HG02973 (cell line): ENCODE data around the gene ZNF366.

Experiments
- ATAC-seq: cut with Tn5 transposase; IDR thresholded peaks from one replicate; pipeline ENCODE4 v1.9.1; 2021; ENCODE audit warnings: moderate library complexity; ENCODE audit not compliant: unreplicated experiment

ZNF366 gene, protein sequence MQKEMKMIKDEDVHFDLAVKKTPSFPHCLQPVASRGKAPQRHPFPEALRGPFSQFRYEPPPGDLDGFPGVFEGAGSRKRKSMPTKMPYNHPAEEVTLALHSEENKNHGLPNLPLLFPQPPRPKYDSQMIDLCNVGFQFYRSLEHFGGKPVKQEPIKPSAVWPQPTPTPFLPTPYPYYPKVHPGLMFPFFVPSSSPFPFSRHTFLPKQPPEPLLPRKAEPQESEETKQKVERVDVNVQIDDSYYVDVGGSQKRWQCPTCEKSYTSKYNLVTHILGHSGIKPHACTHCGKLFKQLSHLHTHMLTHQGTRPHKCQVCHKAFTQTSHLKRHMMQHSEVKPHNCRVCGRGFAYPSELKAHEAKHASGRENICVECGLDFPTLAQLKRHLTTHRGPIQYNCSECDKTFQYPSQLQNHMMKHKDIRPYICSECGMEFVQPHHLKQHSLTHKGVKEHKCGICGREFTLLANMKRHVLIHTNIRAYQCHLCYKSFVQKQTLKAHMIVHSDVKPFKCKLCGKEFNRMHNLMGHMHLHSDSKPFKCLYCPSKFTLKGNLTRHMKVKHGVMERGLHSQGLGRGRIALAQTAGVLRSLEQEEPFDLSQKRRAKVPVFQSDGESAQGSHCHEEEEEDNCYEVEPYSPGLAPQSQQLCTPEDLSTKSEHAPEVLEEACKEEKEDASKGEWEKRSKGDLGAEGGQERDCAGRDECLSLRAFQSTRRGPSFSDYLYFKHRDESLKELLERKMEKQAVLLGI

DNA sequence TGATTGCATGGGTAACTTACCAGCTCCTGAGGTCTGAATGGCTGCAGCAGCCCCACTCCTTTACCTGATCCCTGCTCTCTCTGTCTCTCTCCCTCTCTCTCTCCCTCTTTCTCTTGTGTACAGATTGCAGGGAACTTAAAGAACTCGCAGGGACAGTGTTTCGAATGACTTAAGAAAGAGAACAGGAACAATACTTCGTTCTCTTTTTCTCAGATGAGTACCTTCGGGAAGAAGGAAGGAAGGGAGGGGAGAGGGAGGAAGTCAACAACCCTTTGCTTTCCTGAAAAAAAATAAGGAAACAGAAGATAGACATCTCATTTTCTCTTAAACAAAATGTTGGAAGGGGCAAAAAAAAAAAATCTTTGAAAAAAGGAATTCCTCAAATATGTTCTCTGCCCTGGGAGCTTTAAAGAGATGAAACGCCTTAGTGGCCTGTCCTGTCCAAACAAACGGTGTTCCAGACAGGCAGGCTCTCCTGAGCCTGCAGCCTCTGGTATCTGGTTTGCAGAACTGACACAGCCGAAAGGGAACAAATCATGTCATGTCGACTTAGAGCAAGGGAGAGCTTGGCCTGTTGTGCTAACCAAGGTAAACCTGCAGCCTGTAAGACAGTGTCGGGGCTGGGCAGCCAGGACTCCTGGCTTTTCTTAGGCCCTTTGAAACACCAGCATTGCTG lies at the start of gene ZNF366:
Gene ZNF366 (minus strand): TSS at position 180 of the 676 bp plus-strand sequence. CDS start 45,914 bp downstream, outside the sequence.
- ATAC-seq, result no peak

DNA sequence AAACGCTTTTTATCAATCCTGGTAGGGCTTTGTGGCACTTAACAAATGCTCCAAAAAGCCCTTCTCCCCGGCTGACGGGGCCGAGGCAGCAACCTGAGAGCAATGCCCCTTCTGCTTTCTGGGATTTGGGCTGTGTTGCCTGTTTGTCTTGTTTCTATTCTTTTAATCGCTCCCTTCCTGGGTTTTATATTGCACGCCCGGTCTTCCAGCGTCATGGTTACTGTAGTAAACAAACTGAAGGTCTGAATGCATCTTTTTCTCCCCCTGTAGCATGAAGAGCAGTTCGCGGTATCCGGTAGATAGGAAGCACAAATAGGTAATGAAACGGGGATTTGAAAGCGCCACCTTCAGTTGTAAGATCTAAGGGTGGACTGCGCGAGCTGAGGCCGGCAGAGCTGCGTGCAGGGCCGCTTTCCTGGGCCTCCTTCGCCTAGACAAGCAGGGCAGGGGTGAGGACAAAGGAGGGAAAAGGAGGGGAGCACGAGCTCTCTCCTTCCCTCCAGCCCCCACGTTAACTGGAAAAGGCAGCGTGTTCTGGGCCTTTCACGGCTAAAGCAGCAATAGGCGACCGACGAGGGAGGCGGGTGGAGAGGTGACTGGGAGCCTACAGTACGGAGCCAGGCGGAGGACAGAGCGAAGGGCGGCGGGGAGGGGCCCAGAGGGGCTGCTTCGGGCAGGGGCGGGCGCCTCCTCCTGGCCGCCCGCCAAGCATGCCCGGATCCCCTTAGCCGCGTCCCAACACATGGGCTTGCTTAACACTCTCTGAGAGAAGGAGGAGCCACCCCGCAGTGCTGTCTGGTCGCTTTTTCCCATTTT lies 49.3 kb upstream of the ZNF366 start:
- peak; percentile 81 for ATAC-seq

DNA sequence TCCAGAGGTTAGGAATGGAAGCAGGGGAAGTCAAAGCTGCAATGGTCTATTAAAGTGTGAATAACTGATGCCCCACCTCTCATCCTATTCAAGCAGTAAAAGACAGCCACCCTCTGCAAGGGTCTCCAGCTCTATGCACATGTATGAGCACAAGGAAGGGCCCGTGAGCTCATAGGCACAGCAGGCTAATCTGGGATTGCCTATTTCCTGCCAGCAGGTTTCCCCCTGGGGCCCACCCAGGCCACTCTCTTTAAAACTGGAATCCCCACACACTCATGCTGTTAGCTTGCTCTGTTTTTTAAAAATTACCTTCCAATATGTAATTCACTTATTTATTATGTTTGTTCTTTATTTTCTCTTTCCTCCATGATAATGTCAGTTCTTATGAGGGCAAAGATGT lies 48.7 kb upstream of the ZNF366 start:
- no peak for ATAC-seq

DNA sequence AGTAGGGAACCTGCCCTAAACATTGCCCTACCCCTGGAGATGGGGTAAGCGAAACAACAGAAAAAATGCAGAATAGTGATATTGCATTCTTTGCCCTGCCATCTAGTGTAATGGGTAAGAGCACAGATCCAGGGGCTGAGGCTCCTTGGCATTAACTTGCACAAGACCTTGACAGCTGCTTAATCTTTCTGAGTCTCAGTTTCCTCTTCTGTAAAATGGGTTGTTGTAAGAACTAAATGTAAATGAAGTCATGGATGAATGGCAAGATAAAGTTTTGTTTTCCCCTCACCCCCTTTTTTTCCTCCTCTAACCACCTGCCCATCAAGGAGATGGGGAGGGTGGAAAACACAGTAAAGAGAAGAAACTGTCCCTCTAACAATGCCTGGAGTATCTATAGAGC lies 47.7 kb upstream of the ZNF366 start:
- ATAC-seq, result no peak

DNA sequence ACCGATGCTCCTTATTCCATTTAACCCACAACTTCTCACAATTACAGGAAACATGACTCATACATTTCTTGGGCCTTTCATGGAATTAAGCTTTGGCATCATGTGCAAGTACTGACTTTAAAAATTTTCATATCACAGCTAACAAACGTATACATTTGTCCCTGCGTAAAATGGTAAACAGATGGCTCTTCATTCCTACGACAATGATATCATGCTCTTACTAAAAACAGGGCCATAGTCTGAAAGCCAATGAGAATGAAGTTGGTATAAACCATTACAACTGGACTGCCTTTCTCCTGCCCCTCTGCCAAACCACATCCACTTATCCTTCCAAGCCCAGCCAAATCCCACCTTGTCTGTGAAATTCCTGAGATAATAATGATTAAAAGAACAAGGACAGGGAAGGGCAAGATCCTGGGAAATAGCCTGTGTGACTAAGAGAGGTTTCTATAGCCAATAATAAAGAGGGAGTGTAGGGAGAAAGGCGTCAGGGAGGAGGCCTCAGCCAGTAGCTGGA lies 44.9 kb upstream of the ZNF366 start:
- no peak for ATAC-seq

DNA sequence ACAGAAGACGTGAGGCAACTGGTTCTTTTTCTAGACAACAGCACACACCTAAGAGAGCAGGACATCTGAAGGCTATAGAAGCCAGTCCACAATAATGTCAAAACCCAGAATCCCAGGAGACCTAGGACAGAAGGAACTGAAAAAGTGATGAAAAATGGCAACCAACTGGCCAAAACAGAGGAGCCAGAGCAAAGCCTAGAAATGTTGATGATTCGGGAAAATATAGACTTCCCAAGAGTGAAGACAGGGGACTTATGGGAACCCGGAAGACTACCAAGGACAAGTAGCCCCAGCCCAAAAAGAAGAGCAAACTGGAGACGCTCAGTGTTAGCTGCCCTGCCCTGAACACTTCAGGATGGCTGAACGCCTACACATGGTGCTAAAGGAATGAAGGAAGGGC lies 43.4 kb upstream of the ZNF366 start:
- ATAC-seq, result no peak

DNA sequence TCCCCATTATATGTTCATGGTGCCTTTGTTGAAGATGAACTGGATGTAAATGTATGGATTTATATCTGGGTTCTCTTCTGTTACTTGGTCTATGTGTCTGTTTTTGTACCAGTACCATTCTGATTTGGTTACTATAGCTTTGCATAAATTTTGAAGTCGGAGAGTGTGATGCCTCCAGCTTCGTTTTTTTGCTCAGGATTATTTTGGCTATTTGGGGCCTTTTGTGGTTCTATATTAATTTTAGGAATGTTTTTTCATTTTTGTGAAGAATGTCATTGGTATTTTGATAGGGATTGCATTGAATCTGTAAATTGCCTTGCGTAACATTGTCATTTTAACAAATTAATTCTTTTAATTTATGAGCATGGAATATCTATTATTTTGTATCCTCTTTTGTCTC lies 36.6 kb upstream of the ZNF366 start:
- ATAC-seq, result no peak

DNA sequence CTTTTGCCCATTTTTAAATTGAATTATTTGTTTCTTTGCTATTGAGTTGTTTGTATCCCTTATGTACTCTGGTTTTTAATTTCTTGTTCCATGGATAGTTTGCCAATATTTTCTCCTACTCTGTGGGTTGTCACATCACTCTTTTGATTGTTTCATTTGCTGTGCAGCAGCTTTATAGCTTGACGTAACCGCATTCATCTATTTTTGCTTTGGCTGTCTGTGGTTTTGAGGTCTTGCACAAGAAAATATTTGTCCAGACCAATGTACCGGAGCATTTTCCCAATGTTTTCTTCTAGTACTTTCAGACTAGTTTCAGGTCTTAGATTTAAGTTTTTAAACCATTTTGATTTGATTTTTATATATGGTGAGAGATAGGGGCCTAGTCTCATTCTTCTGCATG lies 36.2 kb upstream of the ZNF366 start:
- no peak for ATAC-seq

DNA sequence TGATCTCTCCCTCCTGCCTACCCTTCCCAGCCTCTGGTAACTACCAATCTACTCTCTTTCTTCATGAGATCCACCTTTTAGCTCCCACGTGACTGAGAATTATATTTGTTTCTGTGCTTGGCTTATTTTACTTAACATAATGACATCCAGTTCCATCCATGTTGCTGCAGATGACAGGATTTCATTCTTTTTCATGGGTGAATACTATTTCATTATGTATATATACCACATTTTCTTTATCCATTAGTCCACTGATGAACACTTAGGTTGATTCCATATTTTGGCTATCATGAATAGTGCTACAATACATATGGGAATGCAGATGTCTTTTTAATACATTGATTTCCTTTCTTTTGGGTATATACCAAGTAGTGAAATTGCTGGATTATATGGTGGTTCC lies 35.5 kb upstream of the ZNF366 start:
- ATAC-seq, result no peak

DNA sequence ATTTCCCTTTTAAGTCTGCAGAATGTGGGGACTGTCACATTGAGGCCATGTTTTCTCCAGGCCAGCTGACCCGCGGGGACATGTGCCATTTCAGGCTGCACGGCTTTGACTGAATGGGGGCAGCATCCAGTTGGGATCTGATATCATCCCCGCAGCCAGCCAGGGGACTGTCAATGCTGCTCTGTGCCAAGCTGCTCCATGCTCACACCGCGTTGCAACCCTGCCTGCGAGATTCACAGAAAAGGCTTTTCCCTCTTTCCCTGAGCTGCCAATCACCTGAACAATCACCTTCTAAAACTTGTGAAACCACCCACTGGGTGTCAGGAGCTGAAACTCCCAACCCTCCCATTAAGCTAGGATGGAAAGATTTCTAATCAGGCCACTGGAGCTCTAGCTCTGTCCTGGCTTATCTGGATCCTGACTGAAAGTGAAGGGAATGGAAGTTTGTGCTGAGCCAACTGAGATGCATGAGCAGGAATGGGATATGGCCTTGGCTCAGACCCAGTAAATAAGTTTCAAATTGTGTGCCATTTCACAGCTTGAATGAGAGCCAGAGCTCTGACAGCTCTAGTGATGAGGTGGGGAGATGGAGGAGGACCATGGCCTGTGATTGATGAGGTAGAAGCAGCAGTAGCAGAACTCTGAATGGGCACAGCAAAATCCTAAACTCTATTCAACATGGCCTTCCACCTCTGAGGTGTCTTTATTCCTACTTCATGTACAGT lies 34.5 kb upstream of the ZNF366 start:
- no peak for ATAC-seq

DNA sequence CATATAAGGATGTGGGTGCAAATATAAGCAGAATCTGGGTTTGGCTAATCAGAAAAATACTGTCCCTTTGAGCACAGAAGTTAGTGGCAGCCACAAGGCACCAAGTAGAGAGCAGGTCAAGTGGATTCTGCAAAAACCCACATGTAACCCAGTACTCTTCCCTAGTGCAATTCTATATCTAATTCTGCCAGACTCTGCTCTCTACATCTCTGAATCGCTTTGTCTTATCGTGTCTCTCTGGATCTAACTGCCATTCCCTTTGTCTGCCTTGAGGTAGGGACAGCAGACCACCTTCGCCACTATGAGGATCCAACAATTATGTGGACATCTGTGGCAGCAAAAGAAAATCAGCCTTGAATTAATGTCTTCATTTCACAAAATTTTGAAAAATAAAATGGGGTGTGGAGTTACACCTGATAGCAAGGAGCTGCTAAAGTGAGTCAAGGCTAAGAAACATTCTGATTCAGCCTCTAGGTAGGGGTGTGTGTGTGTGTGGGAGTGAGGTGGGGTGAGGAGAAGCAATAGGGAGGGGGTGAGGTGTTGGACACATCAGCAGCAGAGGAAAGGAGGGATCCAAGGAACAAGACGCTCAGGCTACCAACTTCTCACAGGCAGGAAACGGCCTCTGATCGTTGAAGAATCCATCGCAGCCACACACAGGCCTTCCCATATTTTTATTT lies 33.7 kb upstream of the ZNF366 start:
- ATAC-seq, result no peak

DNA sequence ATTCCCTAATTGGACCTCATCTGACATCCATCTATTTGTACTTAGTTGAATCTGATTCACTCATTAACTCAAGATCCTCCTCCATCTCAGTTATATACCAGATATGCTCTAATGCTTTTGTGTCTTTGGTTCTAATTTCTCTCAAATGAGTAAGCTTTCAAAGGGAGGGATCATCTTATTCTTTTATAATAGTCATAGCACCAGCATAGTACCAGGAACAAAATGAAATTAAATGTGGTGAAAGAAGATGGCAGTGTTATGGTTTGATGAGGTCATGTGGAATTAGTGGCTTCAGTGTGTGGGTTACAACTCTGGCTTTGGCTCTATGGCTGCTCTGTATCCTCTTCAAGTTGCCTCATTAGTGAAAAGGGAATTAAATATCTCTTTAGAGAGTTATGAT lies 32.5 kb upstream of the ZNF366 start:
- no peak for ATAC-seq

DNA sequence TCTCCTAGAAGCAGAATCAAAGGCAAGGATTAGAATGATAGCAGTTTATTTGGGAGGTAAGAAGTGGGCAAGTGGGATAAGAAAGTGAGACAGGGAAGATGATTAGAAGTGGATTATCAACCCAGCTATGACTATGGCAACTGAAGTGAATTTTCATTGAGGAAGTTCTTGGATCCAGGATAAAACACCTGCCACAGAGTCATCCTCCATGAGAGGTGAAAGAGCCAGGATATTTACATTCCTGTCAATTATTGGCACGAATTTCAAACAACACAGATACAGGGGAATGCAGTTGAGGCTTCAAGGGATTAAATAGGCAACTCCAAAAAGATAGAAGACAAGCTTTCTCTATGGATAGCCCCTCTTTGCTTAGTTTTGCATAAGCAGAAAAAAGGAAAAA lies 31.8 kb upstream of the ZNF366 start:
- no peak for ATAC-seq

DNA sequence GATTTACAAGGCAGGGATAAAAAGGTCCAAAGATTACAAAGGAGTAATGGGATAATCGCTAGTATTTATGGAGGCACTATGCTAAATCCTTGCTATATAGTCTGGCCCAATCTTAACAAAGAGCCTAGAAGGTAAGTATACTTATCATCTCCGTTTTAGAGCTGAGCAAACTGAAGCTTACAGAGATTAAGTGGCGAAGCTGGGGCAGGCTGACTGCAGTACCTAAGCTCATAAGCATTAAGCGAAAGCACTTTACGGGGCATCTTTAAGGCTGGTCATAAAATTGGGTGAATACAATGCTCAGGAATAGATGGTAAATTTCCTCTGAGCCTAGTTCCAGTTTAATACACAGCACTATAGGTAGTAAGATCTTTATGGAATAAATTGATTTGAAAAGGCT lies 30.0 kb upstream of the ZNF366 start:
- no peak for ATAC-seq

DNA sequence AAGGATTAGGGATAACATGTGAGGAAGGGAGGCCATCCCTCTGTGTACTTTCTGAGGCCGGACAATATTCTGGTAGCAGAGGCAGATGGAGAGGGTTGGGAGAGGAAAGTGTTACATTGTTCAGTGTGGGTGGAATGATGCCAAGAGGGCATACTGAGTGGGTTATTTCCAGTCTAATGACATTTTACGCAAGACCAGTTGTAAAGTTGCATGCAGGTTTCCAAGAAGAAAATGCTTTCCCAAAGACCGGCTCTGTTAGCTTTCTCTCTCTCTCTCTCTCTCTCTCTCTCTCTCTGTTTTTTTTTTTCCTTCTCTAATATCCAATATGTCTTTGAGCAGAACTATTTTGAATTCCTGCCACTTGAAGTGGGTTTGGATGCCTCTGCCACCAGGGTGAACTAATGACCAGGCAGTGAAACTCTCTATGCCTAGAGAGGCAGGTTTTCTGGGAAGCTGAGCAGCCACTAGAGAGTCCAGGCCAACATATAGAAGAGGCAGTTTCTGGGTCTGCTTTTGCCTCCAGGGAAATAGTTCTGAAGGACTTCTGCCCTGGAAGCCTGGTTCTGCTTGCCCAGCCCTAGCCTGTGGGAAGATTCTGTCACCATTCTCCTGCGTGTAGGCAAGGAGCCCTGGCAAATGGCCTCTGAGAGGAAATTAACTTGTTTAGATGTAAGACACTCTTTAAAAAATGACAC lies 24.4 kb upstream of the ZNF366 start:
- no peak for ATAC-seq

DNA sequence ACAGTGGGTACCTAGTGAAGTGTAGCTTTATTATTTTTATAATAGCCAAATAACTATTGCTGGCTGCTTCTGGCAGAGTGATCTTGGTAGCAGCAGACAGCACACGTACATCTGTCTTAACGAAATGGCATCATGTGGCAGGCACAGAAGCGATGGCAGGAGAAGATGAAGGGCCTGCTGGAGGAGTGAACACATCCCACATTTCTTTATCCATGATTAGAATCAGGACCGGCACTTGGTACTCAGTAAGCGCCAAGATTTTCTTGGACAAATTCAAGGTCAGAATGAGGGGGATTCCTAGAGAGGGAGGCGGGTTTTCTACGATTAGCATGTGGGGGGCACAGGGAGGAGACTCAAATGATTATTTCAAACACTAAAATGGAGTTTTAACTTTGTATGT lies 23.0 kb upstream of the ZNF366 start:
- ATAC-seq, result no peak

DNA sequence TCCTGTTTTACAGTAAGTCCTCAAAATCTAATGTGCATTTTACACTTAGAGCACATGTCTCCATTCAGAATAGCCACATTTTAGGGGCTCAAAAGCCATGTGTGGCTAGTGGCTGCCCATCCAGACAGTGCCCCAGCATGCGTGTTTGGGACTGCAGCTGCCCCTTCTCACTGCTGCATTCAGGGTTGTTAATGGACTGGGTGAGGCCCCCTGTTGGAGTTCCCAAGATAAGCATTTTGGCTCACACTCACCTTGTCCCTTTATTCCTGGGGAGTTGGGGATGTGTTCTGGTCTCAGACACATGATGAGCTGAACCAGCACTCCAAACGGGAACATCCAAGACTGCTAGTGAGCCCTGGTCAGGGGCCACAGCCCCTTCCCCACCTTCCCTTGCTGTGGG lies 22.2 kb upstream of the ZNF366 start:
- no peak for ATAC-seq

DNA sequence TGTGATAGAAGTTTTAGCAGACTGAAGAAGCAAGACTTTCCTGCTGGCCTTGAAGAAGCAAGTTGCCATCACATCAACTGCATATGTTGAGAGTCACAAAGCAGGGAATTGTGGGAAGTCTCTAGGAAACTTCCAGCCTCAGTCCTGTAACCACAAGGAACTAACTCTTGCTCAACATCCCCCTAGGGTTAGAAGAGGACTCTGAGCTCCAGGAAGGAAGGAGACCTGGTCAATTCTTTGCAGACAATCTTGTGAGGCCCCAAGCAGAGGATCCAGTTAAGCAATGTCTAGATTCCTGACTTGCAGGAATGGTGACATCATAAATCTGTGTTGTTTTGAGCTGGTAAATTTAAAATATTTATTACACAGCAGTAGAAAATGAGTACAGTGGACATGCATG lies 18.6 kb upstream of the ZNF366 start:
- no peak for ATAC-seq
